CD4-positive, alpha-beta T cell treated with Interleukin-15 for 1 hour (primary cell): ENCODE results near the gene CD244.

ENCODE experiments used
- DNase-seq: peaks from one replicate; pipeline ENCODE4 v3.0.0-alpha.2; 2020

Gene CD244

DNA sequence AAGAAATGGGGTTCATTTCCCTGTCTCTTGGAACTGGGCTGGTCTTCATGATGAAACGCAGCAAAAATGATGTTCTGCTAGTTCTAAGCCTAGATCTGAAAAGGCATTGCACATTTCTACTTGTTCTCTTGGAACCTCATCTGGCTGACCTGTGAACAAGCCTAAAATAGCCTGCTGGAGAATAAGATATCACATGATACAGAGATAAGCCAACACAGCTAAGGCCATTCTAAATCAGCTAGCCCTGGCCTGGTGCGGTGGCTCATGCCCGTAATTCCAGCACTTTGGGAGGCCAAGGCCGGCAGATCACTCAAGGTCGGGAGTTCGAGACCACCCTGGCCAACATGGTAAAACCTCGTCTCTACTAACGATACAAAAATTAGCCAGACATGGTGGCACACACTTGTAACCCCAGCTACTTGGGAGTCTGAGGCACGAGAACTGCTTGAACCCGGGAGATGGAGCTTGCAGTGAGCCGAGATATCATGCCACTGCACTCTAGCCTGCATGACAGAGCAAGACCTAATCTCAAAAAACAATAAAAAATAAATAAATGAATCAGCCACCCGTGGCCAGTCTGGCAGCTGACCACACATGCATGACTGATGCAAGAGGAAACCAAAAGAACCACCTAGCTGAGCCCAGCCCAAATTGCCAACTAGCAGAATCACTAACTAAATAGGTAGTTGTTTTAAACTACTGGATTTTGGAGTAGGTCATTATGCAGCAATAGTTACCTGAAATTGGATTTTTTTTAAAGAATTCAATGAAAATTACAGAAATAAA is 18.0 kb downstream of the CD244 start:
- no peak for DNase-seq

DNA sequence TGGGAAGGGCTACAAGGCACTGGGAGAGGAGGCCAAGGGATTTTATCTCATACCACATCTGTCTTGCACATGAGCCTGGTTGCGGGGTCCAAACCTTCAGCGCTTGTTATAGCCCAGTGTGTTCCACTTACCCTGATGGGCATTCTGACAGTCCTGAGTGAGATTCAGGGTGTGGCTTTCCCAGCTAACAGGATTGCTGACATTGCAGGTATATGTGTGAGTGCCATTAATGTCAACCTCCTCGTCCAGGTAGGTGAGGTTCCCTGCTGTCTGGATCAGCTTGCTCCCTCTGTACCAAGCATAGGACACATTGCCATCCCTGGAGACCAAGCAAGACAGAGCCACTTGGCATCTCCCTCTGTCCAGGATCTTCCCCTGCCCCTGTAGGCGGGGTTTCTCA is 21.6 kb downstream of the CD244 start:
- no peak for DNase-seq

DNA sequence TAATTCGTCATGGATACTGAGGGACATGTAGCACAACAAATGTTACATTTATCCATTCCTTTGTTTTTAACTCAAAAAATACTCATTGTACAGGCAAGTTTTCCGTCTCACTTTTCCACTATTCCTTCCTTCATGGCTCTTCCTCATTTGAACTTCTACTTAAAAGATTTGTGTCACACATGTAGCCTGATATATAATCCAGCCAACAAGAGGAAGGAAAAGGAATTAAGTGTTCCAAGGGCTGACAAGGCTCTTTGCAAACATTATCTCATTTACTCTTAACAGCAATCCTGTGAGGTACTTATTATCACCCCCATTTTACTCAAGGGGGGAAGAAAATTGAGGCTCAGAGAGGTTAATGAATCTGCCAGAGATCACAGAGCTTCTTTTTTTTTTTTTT is 22.9 kb downstream of the CD244 start:
- no peak for DNase-seq

DNA sequence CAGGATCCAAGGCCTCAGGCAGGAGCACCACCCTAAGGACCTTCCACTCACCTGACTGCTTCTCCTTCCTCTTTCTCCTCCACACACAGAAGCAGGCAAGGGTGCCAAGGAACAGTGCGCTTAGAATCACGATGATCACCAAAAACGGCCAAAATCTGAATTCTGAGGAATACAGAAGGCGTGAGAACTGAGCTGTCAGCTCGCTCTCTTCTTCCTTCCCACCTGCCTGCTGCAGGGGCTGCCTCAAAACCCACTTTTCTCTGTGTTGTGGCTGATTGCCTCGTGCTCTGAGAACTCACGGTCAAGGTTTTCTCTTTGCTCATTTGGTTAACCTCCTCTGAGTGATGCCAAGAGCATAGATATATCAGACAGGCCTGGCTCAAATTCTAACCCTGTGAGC is 23.8 kb downstream of the CD244 start:
- DNase-seq: no peak

DNA sequence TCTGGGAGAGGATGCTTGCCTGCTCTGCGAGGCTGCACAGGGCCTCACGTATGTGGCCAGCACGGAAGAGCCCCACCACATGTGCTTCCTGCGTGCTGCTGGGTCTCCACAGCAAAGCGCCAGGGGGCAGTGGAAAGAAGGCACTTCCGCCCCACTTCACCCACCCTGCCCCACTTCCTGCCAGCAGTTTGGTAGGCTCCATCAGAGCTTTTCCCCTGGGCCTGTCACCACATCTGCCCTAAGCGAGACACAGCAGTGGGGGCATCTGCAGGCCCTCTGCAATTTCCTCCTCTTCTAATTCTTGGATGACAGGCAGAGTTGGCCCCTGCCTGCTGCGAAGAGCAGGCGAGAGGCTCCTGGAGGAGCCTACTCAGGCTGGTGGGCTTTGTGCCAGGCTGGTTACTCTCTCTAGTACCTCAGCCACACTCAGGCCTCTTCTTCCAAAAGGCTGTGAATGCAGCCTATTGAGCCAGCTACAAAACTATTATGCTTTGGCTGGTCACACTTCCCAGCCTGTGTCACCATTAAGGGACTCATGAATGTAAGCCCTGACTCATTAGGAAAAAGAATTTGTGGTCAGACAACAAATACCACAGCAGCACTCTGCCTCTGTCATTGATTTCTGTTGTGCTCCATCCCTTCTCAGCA is 25.0 kb downstream of the CD244 start:
- peak; percentile 87 for DNase-seq

DNA sequence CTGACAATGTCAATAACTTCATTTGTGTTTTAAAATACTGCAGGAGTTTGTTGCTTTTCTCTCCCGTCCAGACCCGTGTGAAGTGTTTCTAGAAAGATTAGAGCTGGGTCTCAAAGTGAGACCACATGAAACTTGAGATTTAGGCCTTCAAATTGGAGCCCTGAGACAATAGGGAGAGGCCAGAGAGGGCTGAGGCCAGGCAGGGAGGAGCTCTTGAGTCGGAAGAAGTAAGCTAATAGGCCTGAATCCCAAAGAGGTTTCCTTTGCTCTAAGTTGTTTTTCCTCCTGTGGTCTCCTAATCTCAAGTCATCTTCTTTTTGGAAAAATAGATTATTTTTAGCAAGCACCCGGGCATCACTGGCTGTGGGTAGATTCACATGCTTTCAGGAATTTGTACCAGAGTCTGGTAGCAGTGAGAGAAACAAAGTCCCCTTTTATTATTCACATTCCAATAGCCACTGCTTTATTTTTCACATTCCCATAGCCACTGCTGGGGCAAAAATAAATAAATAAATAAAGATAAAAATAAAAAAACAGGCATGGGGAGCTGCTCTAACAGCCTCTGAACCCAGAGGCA is 25.6 kb downstream of the CD244 start:
- DNase-seq: no peak

DNA sequence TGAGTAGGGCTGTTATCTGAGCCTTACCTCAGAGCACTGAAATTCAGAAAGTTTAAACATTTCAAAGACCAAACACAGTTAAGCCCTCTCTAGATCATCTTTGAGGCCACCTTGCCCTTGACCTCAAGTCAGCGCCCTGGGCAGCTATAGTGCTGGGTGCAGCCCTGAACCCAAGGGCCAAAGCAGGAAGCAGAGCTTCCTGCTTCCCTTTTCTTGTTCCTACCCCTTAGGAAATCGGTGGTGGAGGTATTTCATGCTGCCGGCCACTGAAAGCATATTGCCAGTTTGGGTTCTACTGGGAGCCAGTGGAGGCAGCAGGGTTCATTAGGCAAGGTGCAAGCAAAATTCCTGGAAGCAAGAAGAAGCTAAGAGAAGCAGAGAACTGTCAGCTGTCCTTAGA is 26.1 kb downstream of the CD244 start:
- no peak for DNase-seq

DNA sequence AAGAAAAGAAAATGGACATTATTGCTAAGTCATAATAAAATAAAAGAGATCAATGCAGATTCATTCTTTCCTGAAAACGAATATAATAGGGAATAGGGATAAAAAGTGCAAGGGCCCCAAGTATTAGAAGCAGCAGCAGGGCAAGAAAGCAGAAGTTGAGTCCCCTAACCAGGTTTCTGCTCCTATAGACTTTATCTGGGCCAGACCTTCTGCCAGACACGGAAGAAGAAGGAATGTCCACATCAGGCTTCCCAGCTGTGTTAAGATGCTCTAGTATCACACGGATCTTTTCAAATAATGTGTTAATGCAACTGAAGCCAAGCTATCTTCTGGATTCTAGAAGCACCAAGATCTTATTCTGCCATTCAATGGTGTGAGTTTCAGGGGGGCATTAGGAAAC is 26.9 kb downstream of the CD244 start:
- DNase-seq: no peak

DNA sequence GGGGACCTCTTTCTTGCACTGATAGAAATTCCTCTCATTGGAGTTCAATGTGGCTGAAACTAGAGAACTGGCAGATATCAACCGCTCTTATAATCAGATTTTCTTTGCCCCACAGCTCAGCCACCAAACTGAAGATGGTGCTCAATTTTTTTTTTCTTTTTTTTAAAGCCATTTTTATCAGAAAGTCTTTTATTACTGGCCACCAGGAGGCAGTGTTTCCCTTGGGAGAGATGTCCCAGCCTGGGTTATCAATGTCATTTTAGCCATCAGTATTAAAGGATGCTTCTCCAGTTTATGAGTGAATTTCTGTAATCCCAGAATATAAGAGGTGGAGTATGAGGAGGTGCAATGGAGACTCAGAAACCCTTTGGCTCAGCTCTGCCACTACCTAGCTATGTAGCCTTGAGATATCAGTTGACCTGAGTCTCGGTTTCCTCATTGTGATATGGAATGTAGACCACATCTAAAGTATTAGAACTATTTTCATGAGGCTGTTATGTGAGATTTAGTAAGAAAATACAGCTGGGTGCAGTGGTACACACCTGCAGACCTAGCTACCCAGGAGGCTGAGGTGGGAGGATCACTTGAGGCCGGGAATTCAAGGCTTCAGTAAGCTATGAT is 27.6 kb downstream of the CD244 start:
- no peak for DNase-seq

DNA sequence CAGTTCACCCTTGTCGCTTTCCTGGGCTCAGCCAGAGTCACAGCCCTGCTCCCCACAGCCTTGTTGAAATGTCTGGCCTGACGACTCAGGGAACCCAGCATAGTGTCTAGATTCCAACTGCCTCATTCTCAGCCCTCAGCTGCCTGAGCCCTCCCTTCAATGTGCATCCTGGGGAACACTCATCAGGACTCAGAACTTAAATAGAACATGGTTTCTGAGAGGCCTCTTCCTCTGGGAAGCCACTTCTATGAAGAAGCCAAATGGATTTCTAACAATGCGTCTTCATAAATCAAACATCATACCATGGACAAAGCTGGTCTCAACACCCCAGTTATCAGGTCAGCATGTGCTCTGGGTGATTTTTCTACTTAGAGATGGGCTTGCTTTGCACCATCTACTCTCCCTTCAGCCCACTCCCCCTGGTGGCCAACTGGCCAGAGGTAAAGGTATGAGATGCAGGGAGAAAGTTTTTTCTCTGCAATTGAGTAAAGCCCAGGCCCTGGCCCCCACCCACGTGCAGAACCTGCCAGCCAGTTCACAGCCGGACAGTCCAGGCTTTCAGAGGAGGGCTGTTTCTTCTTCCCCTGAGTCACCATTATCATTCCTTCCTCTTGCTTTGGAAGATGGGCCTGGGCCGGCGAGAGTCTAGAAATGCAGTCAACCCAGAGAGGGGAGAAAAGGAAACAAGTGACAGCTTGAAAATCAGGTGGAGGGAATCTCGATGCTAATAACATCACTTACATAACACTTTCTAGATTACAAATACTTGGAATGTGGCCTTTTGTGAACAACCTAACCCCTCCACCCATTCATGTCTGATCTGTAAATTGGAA is 32.1 kb downstream of the CD244 start:
- peak; percentile 72 for DNase-seq

DNA sequence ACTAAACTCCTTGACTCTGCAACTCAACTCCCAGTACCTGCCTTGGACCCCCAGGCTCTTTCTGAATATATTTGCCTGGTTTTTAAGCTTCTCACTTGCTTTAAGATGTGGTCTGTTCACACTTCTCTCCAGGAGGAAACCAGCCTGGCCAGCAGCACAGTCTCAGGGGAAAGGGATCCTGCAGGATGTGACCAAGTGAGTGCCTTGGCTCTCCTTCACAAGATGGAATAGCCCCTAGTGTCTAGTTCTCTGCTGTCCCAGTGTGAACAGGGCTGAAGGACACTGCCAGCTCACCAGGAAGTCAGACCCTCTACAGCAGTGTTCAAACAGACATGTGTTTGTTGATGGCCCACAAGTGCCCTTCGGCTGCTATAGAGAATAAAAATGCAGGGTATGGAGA is 32.9 kb downstream of the CD244 start:
- no peak for DNase-seq

DNA sequence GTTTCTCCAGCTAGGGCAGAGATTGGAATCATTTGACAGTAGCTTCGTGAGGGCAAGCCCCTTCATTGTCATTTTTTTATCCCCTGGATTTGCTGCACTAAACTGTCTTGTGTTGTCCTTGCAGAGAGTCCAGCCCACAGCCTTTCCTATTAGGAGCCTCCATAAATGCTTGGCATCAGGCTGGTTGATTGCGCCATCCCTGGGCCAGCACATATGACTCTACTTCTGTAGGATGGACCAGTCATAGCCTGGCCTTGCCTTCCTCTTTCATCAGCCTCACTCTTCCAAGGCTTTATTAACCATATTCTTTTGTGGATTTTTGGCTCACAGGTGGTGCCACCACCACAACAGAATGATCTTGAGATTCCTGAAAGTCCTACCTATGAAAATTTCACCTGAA is 35.3 kb downstream of the CD244 start:
- DNase-seq: no peak

DNA sequence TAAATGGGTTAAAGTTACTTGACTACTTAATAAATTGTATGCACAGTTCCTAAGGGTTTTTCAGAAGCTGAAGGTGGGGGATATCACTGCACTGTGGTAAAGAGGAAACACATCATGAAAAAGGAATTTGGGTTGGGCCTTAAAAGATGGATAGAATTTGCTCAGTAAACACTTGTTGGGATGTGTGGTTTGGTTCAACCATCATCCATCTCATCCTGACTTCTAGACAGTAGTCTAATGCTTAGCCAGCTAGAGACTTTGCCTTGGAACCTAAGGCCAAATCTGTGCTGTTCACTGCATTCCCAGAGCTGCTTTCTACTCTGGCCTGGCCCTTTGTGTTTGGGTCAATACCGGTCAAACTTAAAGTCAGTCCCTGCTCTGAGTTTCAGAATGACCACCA is 36.1 kb downstream of the CD244 start:
- no peak for DNase-seq

DNA sequence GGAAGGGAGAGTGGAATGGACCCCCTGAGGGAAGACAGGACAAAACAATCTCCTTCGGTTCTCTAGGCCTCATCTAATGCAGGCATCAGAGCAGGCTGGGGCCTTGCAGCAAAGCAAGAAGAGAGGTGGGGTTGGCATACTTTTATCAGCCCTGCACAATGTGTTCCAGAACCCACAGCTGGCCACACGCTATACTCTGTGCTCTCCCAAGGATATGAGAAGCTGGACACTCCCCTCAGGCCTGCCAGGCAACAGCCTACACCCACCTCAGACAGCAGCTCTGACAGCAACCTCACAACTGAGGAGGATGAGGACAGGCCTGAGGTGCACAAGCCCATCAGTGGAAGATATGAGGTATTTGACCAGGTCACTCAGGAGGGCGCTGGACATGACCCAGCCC is 39.4 kb downstream of the CD244 start:
- DNase-seq: no peak

DNA sequence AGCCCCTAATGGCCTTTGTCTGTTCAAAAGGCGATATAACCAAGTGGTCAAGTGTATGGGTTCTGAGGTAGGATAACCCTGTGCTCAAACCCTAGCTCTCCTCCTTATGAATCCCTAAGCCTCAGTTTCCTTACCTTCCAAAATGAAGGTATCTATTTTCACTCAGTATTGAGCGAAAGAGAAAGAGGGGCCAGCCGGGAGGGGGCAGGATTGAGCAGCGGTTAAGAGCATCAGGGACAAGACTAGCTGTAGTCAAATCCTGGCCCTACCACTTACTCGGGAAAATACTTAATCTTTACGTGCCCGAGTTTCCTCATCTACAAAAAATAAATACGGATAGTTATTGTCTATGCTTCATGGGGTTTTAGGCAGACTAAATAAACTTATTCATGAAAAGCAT is 41.1 kb downstream of the CD244 start:
- DNase-seq: no peak

DNA sequence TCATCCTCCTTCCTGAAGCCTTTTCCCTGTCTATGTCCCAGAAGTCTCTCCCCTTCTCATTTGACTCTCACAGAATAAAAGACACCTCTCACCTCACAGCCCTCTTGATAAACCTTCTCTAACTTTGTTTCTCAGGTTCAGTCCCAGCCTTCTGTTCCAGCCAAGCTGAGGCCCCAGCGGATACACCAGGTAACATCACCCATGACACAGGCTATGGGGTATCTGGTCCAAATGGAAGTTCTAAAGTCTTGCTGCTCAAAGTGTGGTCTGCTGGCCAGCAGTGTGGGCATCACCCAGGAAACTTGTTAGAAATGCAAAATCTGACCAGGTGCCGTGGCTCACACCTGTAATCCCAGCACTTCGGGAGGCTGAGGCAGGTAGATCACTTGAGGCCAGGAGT is 43.5 kb downstream of the CD244 start:
- DNase-seq: no peak

DNA sequence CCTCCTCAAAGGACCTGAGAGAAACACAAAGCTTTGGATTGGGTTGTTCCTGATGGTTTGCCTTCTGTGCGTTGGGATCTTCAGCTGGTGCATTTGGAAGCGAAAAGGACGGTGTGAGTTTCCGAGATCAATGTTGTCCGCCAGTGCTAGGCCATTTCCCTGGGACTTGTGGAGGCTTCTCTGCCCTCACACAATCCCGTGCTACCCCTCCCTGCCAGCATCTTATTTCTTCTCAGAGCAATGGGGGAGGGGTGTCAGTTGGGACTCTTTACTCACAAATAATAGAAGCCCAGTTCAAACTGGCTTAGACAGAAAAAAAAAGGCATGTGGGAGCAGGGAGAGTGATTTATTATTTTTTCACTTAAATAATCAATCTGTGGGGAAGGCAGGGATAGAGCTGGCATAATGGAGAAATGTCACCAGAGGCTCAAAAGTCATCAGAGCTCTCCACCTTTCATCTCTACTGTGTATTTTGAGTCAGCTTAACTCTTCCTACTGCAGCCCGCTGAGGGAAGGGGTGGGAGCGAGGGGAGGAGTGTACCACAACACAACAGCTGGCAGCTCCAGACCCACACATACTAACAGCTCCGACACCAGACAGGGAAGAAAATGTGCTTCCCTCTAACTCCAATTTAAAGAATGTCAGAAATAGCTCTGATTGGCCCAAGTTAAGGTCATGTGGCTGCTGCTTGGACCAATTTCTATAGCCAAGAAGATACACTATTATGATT is 44.3 kb downstream of the CD244 start:
- no peak for DNase-seq

DNA sequence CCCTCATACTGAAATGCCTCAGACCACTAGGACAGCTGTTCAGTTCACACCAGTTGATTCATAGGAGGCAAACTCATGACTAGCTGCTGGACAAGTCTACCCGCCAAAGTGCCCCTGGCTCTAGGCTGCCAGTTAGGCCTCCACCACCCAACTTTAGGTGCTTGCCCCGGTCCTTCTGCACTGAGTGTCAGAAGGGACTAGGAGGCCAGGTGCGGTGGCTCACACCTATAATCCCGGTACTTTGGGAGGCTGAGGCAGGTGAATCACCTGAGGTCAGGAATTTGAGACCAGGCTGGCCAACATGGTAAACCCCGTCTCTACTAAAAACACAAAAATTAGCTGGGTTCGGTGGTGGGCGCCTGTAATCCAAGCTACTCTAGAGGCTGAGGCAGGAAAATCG is 47.8 kb downstream of the CD244 start:
- DNase-seq: no peak

DNA sequence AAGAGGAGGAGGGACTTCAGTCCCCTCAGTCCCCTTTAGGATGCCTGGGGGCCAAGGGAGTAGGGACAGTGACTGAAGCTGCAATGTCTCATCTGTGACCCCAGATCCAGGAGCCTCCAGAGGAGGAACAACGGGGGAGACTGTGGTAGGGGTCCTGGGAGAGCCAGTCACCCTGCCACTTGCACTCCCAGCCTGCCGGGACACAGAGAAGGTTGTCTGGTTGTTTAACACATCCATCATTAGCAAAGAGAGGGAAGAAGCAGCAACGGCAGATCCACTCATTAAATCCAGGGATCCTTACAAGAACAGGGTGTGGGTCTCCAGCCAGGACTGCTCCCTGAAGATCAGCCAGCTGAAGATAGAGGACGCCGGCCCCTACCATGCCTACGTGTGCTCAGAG is 48.4 kb downstream of the CD244 start:
- no peak for DNase-seq

DNA sequence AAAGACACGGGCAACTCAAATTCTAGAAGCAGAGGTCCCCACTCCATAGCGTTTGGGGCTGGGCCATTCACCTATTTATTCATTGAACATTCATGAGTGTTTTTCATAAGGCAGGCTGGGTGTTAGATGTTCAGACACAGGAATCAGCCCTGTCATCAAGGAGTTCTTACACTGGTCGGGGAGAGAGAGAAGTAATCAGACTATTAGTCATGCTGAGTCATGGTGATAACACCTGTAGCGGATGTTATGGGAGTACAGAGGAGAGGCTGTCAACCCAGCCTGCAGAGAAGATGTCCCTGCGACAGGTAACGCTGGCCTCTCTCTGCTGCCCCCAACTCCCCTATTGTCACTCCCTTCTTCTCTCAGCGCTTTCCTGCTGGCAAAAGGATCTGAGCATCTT is 49.5 kb downstream of the CD244 start:
- DNase-seq: no peak

DNA sequence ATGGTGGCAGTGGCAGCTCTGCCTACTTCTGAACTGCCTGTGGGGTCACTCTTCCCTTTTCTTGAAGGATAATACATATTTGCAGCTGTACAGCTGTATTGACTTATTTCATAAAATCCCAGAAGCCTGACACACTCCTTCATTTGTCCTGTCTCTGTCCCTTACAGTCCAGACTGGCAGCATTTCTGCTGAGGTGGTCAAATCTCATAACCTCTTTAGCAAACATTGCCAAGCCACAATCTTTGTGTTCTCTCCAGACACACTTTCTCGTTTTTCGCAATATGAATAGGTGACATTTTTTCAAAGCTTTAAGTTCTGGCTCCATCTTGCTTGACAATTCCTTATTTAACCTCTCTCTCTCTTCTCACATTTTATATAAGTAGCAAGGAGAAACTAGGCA is 51.5 kb downstream of the CD244 start:
- no peak for DNase-seq

DNA sequence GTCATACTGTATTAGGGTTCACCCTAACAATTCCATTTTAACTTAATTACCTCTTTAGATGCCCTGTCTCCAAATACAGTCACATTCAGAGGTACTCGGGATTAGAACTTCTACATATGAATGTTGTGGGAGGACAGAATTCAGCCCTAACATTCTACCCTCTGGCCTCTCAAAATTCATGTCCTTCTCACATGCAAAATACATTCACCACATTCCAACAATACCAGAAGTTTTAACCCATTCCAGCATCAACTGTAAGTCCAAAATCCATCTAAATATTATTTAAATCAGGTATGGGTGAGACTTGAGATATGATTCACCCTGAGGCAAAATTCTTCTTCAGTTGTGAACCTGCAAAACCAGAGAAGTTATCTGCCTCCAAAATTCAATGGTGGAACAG is 52.2 kb downstream of the CD244 start:
- no peak for DNase-seq

DNA sequence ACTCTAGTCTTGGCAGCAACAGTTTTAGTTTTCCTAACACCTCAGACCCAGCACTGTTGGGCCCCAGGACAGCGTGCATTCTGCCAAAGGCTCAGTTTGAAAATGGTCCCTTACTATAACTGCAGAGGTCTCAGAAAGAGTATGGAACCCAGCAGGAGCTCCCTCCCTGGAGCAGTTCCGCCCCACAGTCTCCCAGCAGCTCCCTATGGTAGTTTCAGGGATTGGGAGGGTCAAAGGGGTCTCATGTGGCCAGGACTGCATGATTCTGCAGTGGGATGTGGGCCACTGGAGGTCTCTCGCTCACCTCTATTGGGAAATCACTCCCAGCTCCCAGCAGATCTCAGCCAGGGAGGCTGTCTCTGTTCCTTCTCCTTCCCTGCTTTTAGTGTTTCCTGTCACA is 54.4 kb downstream of the CD244 start:
- DNase-seq: no peak
